Measurements from ENCODE around the gene BORCS5.

GRCh38 chr12:12392413-12392812 is 35.5 kb downstream of the BORCS5 start:
- TF ChIP-seq, protein P1, sequence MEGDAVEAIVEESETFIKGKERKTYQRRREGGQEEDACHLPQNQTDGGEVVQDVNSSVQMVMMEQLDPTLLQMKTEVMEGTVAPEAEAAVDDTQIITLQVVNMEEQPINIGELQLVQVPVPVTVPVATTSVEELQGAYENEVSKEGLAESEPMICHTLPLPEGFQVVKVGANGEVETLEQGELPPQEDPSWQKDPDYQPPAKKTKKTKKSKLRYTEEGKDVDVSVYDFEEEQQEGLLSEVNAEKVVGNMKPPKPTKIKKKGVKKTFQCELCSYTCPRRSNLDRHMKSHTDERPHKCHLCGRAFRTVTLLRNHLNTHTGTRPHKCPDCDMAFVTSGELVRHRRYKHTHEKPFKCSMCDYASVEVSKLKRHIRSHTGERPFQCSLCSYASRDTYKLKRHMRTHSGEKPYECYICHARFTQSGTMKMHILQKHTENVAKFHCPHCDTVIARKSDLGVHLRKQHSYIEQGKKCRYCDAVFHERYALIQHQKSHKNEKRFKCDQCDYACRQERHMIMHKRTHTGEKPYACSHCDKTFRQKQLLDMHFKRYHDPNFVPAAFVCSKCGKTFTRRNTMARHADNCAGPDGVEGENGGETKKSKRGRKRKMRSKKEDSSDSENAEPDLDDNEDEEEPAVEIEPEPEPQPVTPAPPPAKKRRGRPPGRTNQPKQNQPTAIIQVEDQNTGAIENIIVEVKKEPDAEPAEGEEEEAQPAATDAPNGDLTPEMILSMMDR (IDR thresholded peaks at IDR 0.05 in 8 of 11, conservative IDR thresholded peaks at IDR 0.05 in 3 of 11): no peak
- TF ChIP-seq POLR2A (IDR thresholded peaks at IDR 0.05) (no peak), POLR2AphosphoS5 (IDR thresholded peaks at IDR 0.05) (no peak)
